C4-2B (cell line): ENCODE measurements around the gene USP37.

Experiments used
- H3K27ac ChIP-seq: fragments of 450-650 bp; 2 replicates; pipeline ENCODE4 v1.5.1; 2017
- ZFX ChIP-seq: fragments of 450-650 bp; IDR thresholded peaks from 2 replicates; pipeline ENCODE4 v1.6.1; 2017
- TF ChIP-seq, protein P1 (sequence below): fragments of 450-650 bp; conservative IDR thresholded peaks from 2 replicates; pipeline ENCODE4 v1.5.1; 2017; ENCODE audit warnings: mild to moderate bottlenecking

The USP37 gene

GRCh38 chr2:218419630-218420216 lies 148.4 kb downstream of the USP37 start:
- no peak for TF ChIP-seq ZFX
- TF ChIP-seq, protein P1, sequence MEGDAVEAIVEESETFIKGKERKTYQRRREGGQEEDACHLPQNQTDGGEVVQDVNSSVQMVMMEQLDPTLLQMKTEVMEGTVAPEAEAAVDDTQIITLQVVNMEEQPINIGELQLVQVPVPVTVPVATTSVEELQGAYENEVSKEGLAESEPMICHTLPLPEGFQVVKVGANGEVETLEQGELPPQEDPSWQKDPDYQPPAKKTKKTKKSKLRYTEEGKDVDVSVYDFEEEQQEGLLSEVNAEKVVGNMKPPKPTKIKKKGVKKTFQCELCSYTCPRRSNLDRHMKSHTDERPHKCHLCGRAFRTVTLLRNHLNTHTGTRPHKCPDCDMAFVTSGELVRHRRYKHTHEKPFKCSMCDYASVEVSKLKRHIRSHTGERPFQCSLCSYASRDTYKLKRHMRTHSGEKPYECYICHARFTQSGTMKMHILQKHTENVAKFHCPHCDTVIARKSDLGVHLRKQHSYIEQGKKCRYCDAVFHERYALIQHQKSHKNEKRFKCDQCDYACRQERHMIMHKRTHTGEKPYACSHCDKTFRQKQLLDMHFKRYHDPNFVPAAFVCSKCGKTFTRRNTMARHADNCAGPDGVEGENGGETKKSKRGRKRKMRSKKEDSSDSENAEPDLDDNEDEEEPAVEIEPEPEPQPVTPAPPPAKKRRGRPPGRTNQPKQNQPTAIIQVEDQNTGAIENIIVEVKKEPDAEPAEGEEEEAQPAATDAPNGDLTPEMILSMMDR = no peak

DNA sequence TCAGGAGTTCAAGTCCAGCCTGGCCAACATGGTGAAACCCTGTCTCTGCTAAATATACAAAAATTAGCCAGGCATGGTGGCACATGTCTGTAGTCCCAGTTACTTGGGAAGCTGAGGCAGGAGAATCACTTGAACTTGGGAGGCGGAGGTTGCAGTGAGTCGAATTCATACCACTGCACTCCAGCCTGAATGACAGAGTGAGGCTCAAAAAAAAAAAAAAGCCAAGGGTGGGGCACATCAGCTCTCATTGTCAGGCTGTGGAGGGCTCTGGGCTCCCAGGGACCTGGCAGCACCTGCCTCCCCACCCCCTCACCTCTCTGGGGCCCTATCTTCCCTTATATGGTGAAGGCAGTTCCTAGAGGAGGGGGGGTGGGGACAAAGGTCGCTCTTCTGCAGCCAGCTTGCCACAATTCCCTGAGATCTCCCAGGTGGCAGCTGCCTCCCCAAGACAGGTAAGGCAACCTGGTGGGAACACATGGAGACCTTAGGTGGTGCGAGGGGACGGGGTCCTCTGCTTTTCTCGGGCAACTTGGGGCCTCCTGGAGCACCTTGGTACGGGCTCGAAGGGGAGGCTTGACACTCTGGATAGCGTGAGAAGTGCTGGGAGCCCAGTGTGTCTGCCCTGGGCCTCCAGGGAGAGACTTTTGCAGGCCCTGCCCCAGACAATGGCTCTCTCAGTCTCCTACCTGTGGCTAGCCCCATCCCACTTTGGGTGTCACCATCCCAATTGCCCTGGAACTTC lies 149.3 kb downstream of the USP37 start, which contains the start of gene VIL1:
Gene VIL1, plus strand, starts transcription at position 407 of the 742 bp plus-strand sequence. CDS start 4,656 bp downstream, outside the sequence.
- TF ChIP-seq, protein P1 = no peak
- TF ChIP-seq ZFX = no peak
- no peak within 1 kb of the TSS for H3K27ac ChIP-seq

More at GRCh38 chr2:218419630-218420216, 148.4 kb downstream of the USP37 start:
- no peak overlapping the region for H3K27ac ChIP-seq

GRCh38 chr2:218418321-218418716 lies 149.8 kb downstream of the USP37 start:
- no peak overlapping the region for H3K27ac ChIP-seq
- TF ChIP-seq, protein P1 = no peak
- no peak for TF ChIP-seq ZFX

GRCh38 chr2:218407717-218408116 lies 160.4 kb downstream of the USP37 start:
- TF ChIP-seq ZFX = no peak
- TF ChIP-seq, protein P1 = no peak
- H3K27ac ChIP-seq = peak overlapping the region; percentile 72

GRCh38 chr2:218406949-218407618 lies 161.1 kb downstream of the USP37 start:
- TF ChIP-seq, protein P1 = no peak; the same call in 1 of the 2 replicates
- TF ChIP-seq ZFX = no peak
- peak overlapping the region; percentile 72 for H3K27ac ChIP-seq

- no peak for TF ChIP-seq ZFX
- TF ChIP-seq, protein P1 = peak; percentile 89
Measured at GRCh38 chr2:218406209-218406948, 161.8 kb downstream of the USP37 start.

More at GRCh38 chr2:218406209-218406948, 161.8 kb downstream of the USP37 start:
- H3K27ac ChIP-seq = peak overlapping the region; percentile 72
